Endodermal cell (in vitro differentiated cells): ENCODE data around the gene ZBED6. TPM values are rescaled to one million over a fixed set of nuclear protein-coding genes. Genes with fewer than 3 reads are reported as not detected.

ENCODE experiments used
- DNase-seq: peaks from one replicate; pipeline ENCODE4 v3.0.0-alpha.2; 2017
- H3K27ac ChIP-seq: 2 replicates; pipeline ENCODE4 v1.5.1; 2013; ENCODE audit warnings: mild to moderate bottlenecking, low read depth, low read length, moderate library complexity
- H3K27me3 ChIP-seq: 2 replicates; pipeline ENCODE4 v1.6.1; 2013; ENCODE audit warnings: mild to moderate bottlenecking, low read length, moderate library complexity; ENCODE audit not compliant: insufficient read depth, control insufficient read depth, poor library complexity, severe bottlenecking
- H3K36me3 ChIP-seq: 2 replicates; pipeline ENCODE4 v1.7.0; 2013; ENCODE audit warnings: mild to moderate bottlenecking, low read length, moderate library complexity; ENCODE audit not compliant: control insufficient read depth, insufficient read depth
- H3K4me1 ChIP-seq: one replicate; pipeline ENCODE4 v1.7.0; 2013; ENCODE audit warnings: low read length; ENCODE audit not compliant: control insufficient read depth, insufficient read depth
- H3K4me3 ChIP-seq: 2 replicates; pipeline ENCODE4 v1.5.1; 2013; ENCODE audit warnings: mild to moderate bottlenecking, low read length, moderate library complexity
- H3K9ac ChIP-seq: 2 replicates; pipeline ENCODE4 v1.6.1; 2013; ENCODE audit warnings: mild to moderate bottlenecking, low read length, moderate library complexity; ENCODE audit not compliant: poor library complexity, severe bottlenecking; ENCODE audit errors: extremely low read depth
- H3K9me3 ChIP-seq: 2 replicates; pipeline ENCODE4 v1.6.1; 2013; ENCODE audit warnings: mild to moderate bottlenecking, low read length, moderate library complexity; ENCODE audit not compliant: control insufficient read depth
- H3K27ac Mint-ChIP-seq: 2 replicates; pipeline ENCODE4 v1.8.0; 2020; ENCODE audit warnings: mixed read lengths
- H3K27me3 Mint-ChIP-seq: 2 replicates; pipeline ENCODE4 v1.8.0; 2021; ENCODE audit warnings: mild to moderate bottlenecking, mixed read lengths; ENCODE audit not compliant: insufficient read depth
- H3K36me3 Mint-ChIP-seq: 2 replicates; pipeline ENCODE4 v1.8.0; 2020; ENCODE audit warnings: low read depth, mixed read lengths
- H3K4me1 Mint-ChIP-seq: 2 replicates; pipeline ENCODE4 v1.8.0; 2020; ENCODE audit warnings: mixed read lengths
- H3K4me3 Mint-ChIP-seq: 2 replicates; pipeline ENCODE4 v1.8.0; 2020; ENCODE audit warnings: mild to moderate bottlenecking, moderate library complexity, mixed read lengths
- H3K9me3 Mint-ChIP-seq: 2 replicates; pipeline ENCODE4 v1.8.0; 2020; ENCODE audit warnings: mild to moderate bottlenecking, mixed read lengths
- CTCF ChIP-seq: fragments of 200-600 bp; sonication (generic); conservative IDR thresholded peaks from 2 replicates; pipeline ENCODE4 v1.5.0; 2021; ENCODE audit warnings: antibody characterized with exemption, mild to moderate bottlenecking
- WGBS, 2 experiments: methylation state at CpG; one replicate each; pipeline versions ENCODE4 v1.1.5 to v1.1.7; 2013; ENCODE audit warnings: missing lambda C conversion rate in 2 of 2, mixed read lengths in 1 of 2; ENCODE audit not compliant: insufficient coverage in 1 of 2, insufficient read length in 1 of 2; 5-methylcytosine and 5-hydroxymethylcytosine counted together
- total RNA-seq, 2 donors: library from RNA; stranded (reverse); fragmentation: NEBNext Ultra II Directional in 1 of 2; extraction: Animal tissue kit (Norgen Biotek cat#: 25700) in 1 of 2; gene quantifications; 2 replicates in 1 of 2; 3 replicates in 1 of 2; pipeline ENCODE4 v1.2.1, GENCODE V29; 2021

The ZBED6 gene
- total RNA-seq, 2 donors from 2014 or later, result 27.8 to 50.4 TPM

- no peak for DNase-seq
- Mint-ChIP-seq H3K27ac (peak overlapping the region; percentile 100), H3K27me3 (no peaks in the 10 kb centered on the region), H3K4me1 (peaks cover 29% of the 10 kb centered on the region), H3K4me3 (peak overlapping the region; percentile 97), H3K36me3 (peaks cover 35% of the 10 kb centered on the region), H3K9me3 (peaks cover 18% of the 10 kb centered on the region)
- no peak for TF ChIP-seq CTCF
- Histone ChIP-seq H3K4me3 (peak overlapping the region; percentile 100), H3K36me3 (peaks cover 33% of the 10 kb centered on the region), H3K27ac (no peak overlapping the region), H3K9me3 (peaks cover 19% of the 10 kb centered on the region), H3K27me3 (no peaks in the 10 kb centered on the region), H3K9ac (peak overlapping the region; percentile 99), H3K4me1 (no peaks in the 10 kb centered on the region)
- 69 to 76% methylated on average over 16 to 19 of the region's 19 CpGs for WGBS, 2 experiments
These were observed 521 bp upstream of the ZBED6 start for GRCh38 chr1:203794764-203795440.

GRCh38 chr1:203796236-203796605, 798 bp downstream of the ZBED6 start:
- H3K27ac Mint-ChIP-seq, result peak overlapping the region; percentile 100
- Histone ChIP-seq H3K27ac (peak overlapping the region; percentile 98), H3K9me3 (peaks cover 19% of the 10 kb centered on the region), H3K9ac (peak overlapping the region; percentile 99), H3K4me3 (peak overlapping the region; percentile 100), H3K36me3 (peaks cover 45% of the 10 kb centered on the region), H3K27me3 (no peaks in the 10 kb centered on the region), H3K4me1 (no peaks in the 10 kb centered on the region)
- DNase-seq, result peak; percentile 74
- peaks cover 36% of the 10 kb centered on the region for H3K36me3 Mint-ChIP-seq
- peak overlapping the region; percentile 97 for H3K4me3 Mint-ChIP-seq
- no peaks in the 10 kb centered on the region for H3K27me3 Mint-ChIP-seq
- no peak for TF ChIP-seq CTCF
- 0% methylated on average over 1 to 12 of the region's 12 CpGs for WGBS, 2 experiments
- H3K9me3 Mint-ChIP-seq, result peaks cover 18% of the 10 kb centered on the region
- peaks cover 31% of the 10 kb centered on the region for H3K4me1 Mint-ChIP-seq

GRCh38 chr1:203797216-203797615, 1.8 kb downstream of the ZBED6 start:
- 93 to 100% methylated on average over 2 of the region's 2 CpGs for WGBS, 2 experiments
- Histone ChIP-seq H3K4me3 (peak overlapping the region; percentile 100), H3K9ac (no peak overlapping the region), H3K9me3 (peaks cover 19% of the 10 kb centered on the region), H3K27ac (no peak overlapping the region), H3K4me1 (no peaks in the 10 kb centered on the region), H3K36me3 (peaks cover 55% of the 10 kb centered on the region), H3K27me3 (no peaks in the 10 kb centered on the region)
- Mint-ChIP-seq H3K27ac (no peak overlapping the region), H3K27me3 (no peaks in the 10 kb centered on the region), H3K4me1 (peaks cover 33% of the 10 kb centered on the region), H3K9me3 (peaks cover 18% of the 10 kb centered on the region), H3K4me3 (peak overlapping the region; percentile 97), H3K36me3 (peaks cover 36% of the 10 kb centered on the region)
- DNase-seq, result no peak
- no peak for TF ChIP-seq CTCF
